ENCODE measurements around the gene SPDYE17.
"Not testable (repeated sequence)": the region's sequence is repeated elsewhere in the genome, so short reads cannot be mapped to it uniquely, and the experiment has no call there.

GRCh38 chr7:77077060-77077459 is 44.9 kb upstream of the SPDYE17 start:
- TF ChIP-seq TCF7L2 (IDR thresholded peaks at IDR 0.05; ENCODE audit: borderline replicate concordance, low read depth, low read length); ZBTB21 (tag by site-specific recombination; IDR thresholded peaks at IDR 0.05); ZNF366 (tag by site-specific recombination; conservative IDR thresholded peaks at IDR 0.05); RBAK (tag by site-specific recombination; IDR thresholded peaks at IDR 0.05); CTCF (tag by site-specific recombination; IDR thresholded peaks at IDR 0.05); ZNF626 (tag by site-specific recombination; IDR thresholded peaks at IDR 0.05): not testable (repeated sequence)
- TF ChIP-seq, protein P1, sequence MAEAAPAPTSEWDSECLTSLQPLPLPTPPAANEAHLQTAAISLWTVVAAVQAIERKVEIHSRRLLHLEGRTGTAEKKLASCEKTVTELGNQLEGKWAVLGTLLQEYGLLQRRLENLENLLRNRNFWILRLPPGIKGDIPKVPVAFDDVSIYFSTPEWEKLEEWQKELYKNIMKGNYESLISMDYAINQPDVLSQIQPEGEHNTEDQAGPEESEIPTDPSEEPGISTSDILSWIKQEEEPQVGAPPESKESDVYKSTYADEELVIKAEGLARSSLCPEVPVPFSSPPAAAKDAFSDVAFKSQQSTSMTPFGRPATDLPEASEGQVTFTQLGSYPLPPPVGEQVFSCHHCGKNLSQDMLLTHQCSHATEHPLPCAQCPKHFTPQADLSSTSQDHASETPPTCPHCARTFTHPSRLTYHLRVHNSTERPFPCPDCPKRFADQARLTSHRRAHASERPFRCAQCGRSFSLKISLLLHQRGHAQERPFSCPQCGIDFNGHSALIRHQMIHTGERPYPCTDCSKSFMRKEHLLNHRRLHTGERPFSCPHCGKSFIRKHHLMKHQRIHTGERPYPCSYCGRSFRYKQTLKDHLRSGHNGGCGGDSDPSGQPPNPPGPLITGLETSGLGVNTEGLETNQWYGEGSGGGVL (tag by site-specific recombination; IDR thresholded peaks at IDR 0.05), result not testable (repeated sequence)
